ENCODE measurements around the gene RAB37. TPM values are rescaled to one million over a fixed set of nuclear protein-coding genes. Genes with fewer than 3 reads are reported as not detected.
A peak's percentile ranks its signal among the peaks of the same experiment; 100 is the strongest.

RAB37 gene
- total and polyA plus RNA-seq, 2 of the 8 experiments (the other 6 are each of a cell fraction or from before 2014, with no cell fraction given) = 5.5 to 6.1 TPM

DNA sequence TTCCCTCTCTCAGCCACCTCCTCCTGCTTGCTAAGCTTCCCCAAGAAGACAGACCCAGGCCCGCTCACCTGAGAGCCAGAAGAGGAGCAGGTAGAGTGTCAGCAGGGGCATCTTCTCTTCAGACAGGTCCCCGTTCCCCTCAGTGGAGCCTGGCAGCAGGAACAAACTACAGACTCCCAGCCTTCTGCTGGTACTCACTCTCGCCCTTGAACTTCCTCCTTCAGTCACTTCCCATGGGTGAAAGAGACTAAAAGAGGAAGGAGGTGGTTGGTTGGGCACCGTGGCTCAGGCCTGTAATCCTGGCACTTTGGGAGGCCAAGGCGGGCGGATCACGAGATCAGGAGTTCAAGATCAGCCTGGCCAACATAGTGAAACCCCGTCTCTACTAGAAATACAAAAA lies 24.3 kb upstream of the RAB37 start, which contains the start of gene CD300LF:
Gene CD300LF (minus strand): TSS at position 168 of the 400 bp plus-strand sequence. CDS start 57 bp downstream, at position 111.
- H3K79me2 ChIP-seq (ENCODE audit: control insufficient read depth in 1 of 2, insufficient read depth in 2 of 2, low read length in 2 of 2) = no peaks in the 10 kb centered on the region
- H2AFZ ChIP-seq (ENCODE audit: low read length) = no peak within 1 kb of the TSS
- no peaks in the 10 kb centered on the region for H3K9me3 ChIP-seq (ENCODE audit: insufficient read depth in 2 of 2, low read depth in 1 of 2, low read length in 1 of 2)
- H3K18ac ChIP-seq (ENCODE audit: extremely low read depth, low read length) = no peak within 1 kb of the TSS
- H3K14ac ChIP-seq (ENCODE audit: insufficient read length) = no peak within 1 kb of the TSS
- ChIA-PET POLR2A (ENCODE audit: partially characterized antibody) (no interaction called here), CTCF (ENCODE audit: partially characterized antibody) (interaction anchor here (0.8 to 1.6 kb wide), 4 partner anchors 23 to 61 kb away, joined by 3 to 5 read pairs (median 4); partner anchors contain the start of gene RAB37)
- DNase-seq (ENCODE audit: low read depth in 1 of 2, low spot score in 2 of 2) (no peak), FAIRE-seq (no peak)
- H3K27ac ChIP-seq (ENCODE audit: low read depth, low read length) = no peak within 1 kb of the TSS
- no peak within 1 kb of the TSS for H4K5ac ChIP-seq (ENCODE audit: insufficient read length, low read depth, low read length)
- H4K91ac ChIP-seq (replicated peaks; ENCODE audit: insufficient read length, low read length) = no peak within 1 kb of the TSS
- H4K8ac ChIP-seq (ENCODE audit: extremely low read depth, insufficient read depth, low read length) = peak within 1 kb of the TSS; percentile 41; the same call in 1 of the 2 replicates
- no peaks in the 10 kb centered on the region for H3K23me2 ChIP-seq (ENCODE audit: low read depth, low read length)
- no peak within 1 kb of the TSS for H3K56ac ChIP-seq (replicated peaks; ENCODE audit: insufficient read length, low read depth, low read length)
- 93% methylated on average over 7 of the region's 8 CpGs; no CpG with 5 or more reads in 1 of the 2 experiments for WGBS, 2 experiments (ENCODE audit: extremely low coverage in 1 of 2, insufficient coverage in 1 of 2, insufficient read length in 1 of 2, insufficient replicate concordance in 2 of 2, low coverage in 1 of 2, low lambda C conversion rate in 2 of 2, missing lambda C conversion rate in 1 of 2)
- no peak within 1 kb of the TSS for H2BK15ac ChIP-seq (ENCODE audit: low read length)
- H3K27me3 ChIP-seq (replicated peaks in 1 of 4; ENCODE audit: control insufficient read depth in 3 of 4, extremely low read depth in 1 of 4, insufficient read depth in 3 of 4, low read length in 3 of 4) = no peaks in the 10 kb centered on the region; a peak in 1 of 7 replicates
- H2BK5ac ChIP-seq (ENCODE audit: low read depth, low read length) = no peak within 1 kb of the TSS
- no peak within 1 kb of the TSS for H2BK12ac ChIP-seq (ENCODE audit: low read depth, low read length)
- H3K23ac ChIP-seq (ENCODE audit: insufficient read length) = no peak within 1 kb of the TSS
- H3K4ac ChIP-seq (replicated peaks; ENCODE audit: insufficient read length, low read depth, low read length) = no peak within 1 kb of the TSS
- no peak within 1 kb of the TSS for H3K9ac ChIP-seq (replicated peaks in 1 of 4; ENCODE audit: extremely low read depth in 1 of 4, low read depth in 3 of 4, low read length in 3 of 4)
- H2AK5ac ChIP-seq (ENCODE audit: low read depth, low read length) = no peak within 1 kb of the TSS
- no peaks in the 10 kb centered on the region for H3K36me3 ChIP-seq (ENCODE audit: control insufficient read depth in 2 of 4, insufficient read depth in 4 of 4, low read length in 3 of 4)
- H2BK120ac ChIP-seq (replicated peaks; ENCODE audit: low read depth, low read length) = no peak within 1 kb of the TSS
- no peak within 1 kb of the TSS for H3K4me2 ChIP-seq (ENCODE audit: insufficient read depth in 1 of 2, low read depth in 2 of 2, low read length in 2 of 2)
- no peak within 1 kb of the TSS for H3K4me3 ChIP-seq (ENCODE audit: extremely low read depth in 1 of 4, insufficient read depth in 2 of 4, low read depth in 3 of 4, low read length in 4 of 4)
- H3K4me1 ChIP-seq (replicated peaks in 1 of 4; ENCODE audit: control insufficient read depth in 3 of 4, insufficient read depth in 4 of 4, low read length in 3 of 4) = no peaks in the 10 kb centered on the region
- no peak within 1 kb of the TSS for H2BK20ac ChIP-seq (ENCODE audit: low read length)
- H4K20me1 ChIP-seq (replicated peaks in 1 of 2; ENCODE audit: control insufficient read depth in 1 of 2, insufficient read depth in 2 of 2, low read length in 2 of 2) = no peaks in the 10 kb centered on the region
- no peaks in the 10 kb centered on the region for H3K79me1 ChIP-seq (ENCODE audit: low read depth, low read length)
- TF ChIP-seq, protein P1, sequence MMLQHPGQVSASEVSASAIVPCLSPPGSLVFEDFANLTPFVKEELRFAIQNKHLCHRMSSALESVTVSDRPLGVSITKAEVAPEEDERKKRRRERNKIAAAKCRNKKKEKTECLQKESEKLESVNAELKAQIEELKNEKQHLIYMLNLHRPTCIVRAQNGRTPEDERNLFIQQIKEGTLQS (IDR thresholded peaks at IDR 0.05; ENCODE audit: insufficient read depth, low read depth, low read length) = no peak
- TF ChIP-seq CTBP2 (IDR thresholded peaks at IDR 0.05; ENCODE audit: borderline replicate concordance, insufficient read depth, insufficient read length, low read length) (no peak), CHD1 (IDR thresholded peaks at IDR 0.05; ENCODE audit: low read depth, low read length) (no peak)

Data from H1 (cell line).